Osteoblast (primary cell): ENCODE data around the gene CTDSP2. TPM values are rescaled to one million over a fixed set of nuclear protein-coding genes. Genes with fewer than 3 reads are reported as not detected.
"Not testable (repeated sequence)": the region's sequence is repeated elsewhere in the genome, so short reads cannot be mapped to it uniquely, and the experiment has no call there.

Experiments
- DNase-seq: peaks from one replicate; pipeline ENCODE4 v3.0.0; 2011; ENCODE audit warnings: low spot score, mixed read lengths; ENCODE audit not compliant: insufficient read length; ENCODE audit errors: missing footprints
- H2AFZ ChIP-seq: 2 replicates; pipeline ENCODE4 v1.6.0; 2011; ENCODE audit warnings: mild to moderate bottlenecking, low read length
- H3K27ac ChIP-seq: 2 replicates; pipeline ENCODE4 v1.5.1; 2011; ENCODE audit warnings: mild to moderate bottlenecking, low read depth, low read length, moderate library complexity
- H3K27me3 ChIP-seq: 2 replicates; pipeline ENCODE4 v1.6.0; 2012; ENCODE audit warnings: mild to moderate bottlenecking, control low read depth, inconsistent platforms, low read length, moderate library complexity; ENCODE audit not compliant: insufficient read depth
- H3K36me3 ChIP-seq: 2 replicates; pipeline ENCODE4 v1.5.1; 2011; ENCODE audit warnings: mild to moderate bottlenecking, low read length, control low read depth, moderate library complexity; ENCODE audit not compliant: insufficient read depth
- H3K4me1 ChIP-seq: 2 replicates; pipeline ENCODE4 v1.5.1; 2011; ENCODE audit warnings: mild to moderate bottlenecking, low read length, control low read depth, moderate library complexity; ENCODE audit not compliant: insufficient read depth
- H3K4me2 ChIP-seq: 2 replicates; pipeline ENCODE4 v1.6.0; 2011; ENCODE audit warnings: mild to moderate bottlenecking, low read length; ENCODE audit not compliant: insufficient read depth
- H3K4me3 ChIP-seq: fragments of 200-600 bp; sonication (generic); 3 replicates; pipeline ENCODE4 v1.5.1; 2012; ENCODE audit warnings: mild to moderate bottlenecking, low read length, inconsistent platforms; ENCODE audit not compliant: insufficient read depth
- H3K79me2 ChIP-seq: 2 replicates; pipeline ENCODE4 v1.6.0; 2012; ENCODE audit warnings: mild to moderate bottlenecking, low read length, control low read depth, inconsistent platforms; ENCODE audit not compliant: insufficient read depth
- H3K9me3 ChIP-seq: 2 replicates; pipeline ENCODE4 v1.5.1; 2011; ENCODE audit warnings: low read depth, low read length, control low read depth
- H4K20me1 ChIP-seq: 2 replicates; pipeline ENCODE4 v1.6.0; 2012; ENCODE audit warnings: mild to moderate bottlenecking, low read length, control low read depth; ENCODE audit not compliant: insufficient read depth
- CTCF ChIP-seq: IDR thresholded peaks from 2 replicates; pipeline ENCODE4 v1.5.1; 2011; ENCODE audit warnings: mild to moderate bottlenecking, low read depth, low read length, moderate library complexity; ENCODE audit errors: extremely low read depth
- total RNA-seq: library from RNA; depleted of rRNA; stranded (reverse); fragments of >200 nt; gene quantifications from 2 replicates; pipeline ENCODE4 v1.2.3, GENCODE V29; 2012

The CTDSP2 gene
- total RNA-seq, 1 donor = 116 TPM

- Histone ChIP-seq H3K79me2 (no peaks in the 10 kb centered on the region), H4K20me1 (no peaks in the 10 kb centered on the region), H3K27me3 (no peaks in the 10 kb centered on the region), H3K36me3 (no peaks in the 10 kb centered on the region), H3K4me1 (peaks cover 10% of the 10 kb centered on the region), H3K4me2 (peak overlapping the region; percentile 81), H3K27ac (no peak overlapping the region), H3K9me3 (no peaks in the 10 kb centered on the region), H3K4me3 (peak overlapping the region; percentile 72), H2AFZ (peak overlapping the region; percentile 87)
- DNase-seq = peak; percentile 76
- no peak for TF ChIP-seq CTCF
These were observed 6.3 kb upstream of the CTDSP2 start for GRCh38 chr12:57852620-57853500.

GRCh38 chr12:57852200-57852599 is 5.7 kb upstream of the CTDSP2 start:
- Histone ChIP-seq H3K27ac (no peak overlapping the region), H3K4me1 (peaks cover 11% of the 10 kb centered on the region), H3K9me3 (no peaks in the 10 kb centered on the region), H2AFZ (peak overlapping the region; percentile 87), H3K36me3 (no peaks in the 10 kb centered on the region), H4K20me1 (no peaks in the 10 kb centered on the region), H3K4me3 (peak overlapping the region; percentile 72), H3K79me2 (no peaks in the 10 kb centered on the region), H3K27me3 (no peaks in the 10 kb centered on the region), H3K4me2 (peak overlapping the region; percentile 81)
- no peak for TF ChIP-seq CTCF
- peak; percentile 77 for DNase-seq

GRCh38 chr12:57851552-57851951 is 5.0 kb upstream of the CTDSP2 start:
- no peaks in the 10 kb centered on the region for H3K36me3 ChIP-seq
- no peak for TF ChIP-seq CTCF
- no peaks in the 10 kb centered on the region for H4K20me1 ChIP-seq
- DNase-seq = peak; percentile 86
- H3K4me3 ChIP-seq = no peak overlapping the region
- no peaks in the 10 kb centered on the region for H3K27me3 ChIP-seq
- no peaks in the 10 kb centered on the region for H3K79me2 ChIP-seq
- no peak overlapping the region for H3K4me2 ChIP-seq
- H3K4me1 ChIP-seq = peaks cover 13% of the 10 kb centered on the region
- no peak overlapping the region for H3K27ac ChIP-seq
- peak overlapping the region; percentile 87 for H2AFZ ChIP-seq
- no peaks in the 10 kb centered on the region for H3K9me3 ChIP-seq

- peak; percentile 67 for DNase-seq
- no peaks in the 10 kb centered on the region for H3K9me3 ChIP-seq
- H3K79me2 ChIP-seq = peaks cover 5% of the 10 kb centered on the region
- no peaks in the 10 kb centered on the region for H3K27me3 ChIP-seq
- H3K4me2 ChIP-seq = no peak overlapping the region
- peaks cover 13% of the 10 kb centered on the region for H3K4me1 ChIP-seq
- no peak for TF ChIP-seq CTCF
- no peak overlapping the region for H2AFZ ChIP-seq
- no peaks in the 10 kb centered on the region for H4K20me1 ChIP-seq
- no peaks in the 10 kb centered on the region for H3K36me3 ChIP-seq
- no peak overlapping the region for H3K4me3 ChIP-seq
- no peak overlapping the region for H3K27ac ChIP-seq
These were observed 4.4 kb upstream of the CTDSP2 start for GRCh38 chr12:57850854-57851430.

- not testable (repeated sequence) for H3K36me3 ChIP-seq, H2AFZ ChIP-seq, DNase-seq, H3K4me3 ChIP-seq, H4K20me1 ChIP-seq, H3K27me3 ChIP-seq, H3K27ac ChIP-seq, H3K4me2 ChIP-seq, H3K9me3 ChIP-seq
- Histone ChIP-seq H3K79me2 (peaks cover 19% of the 10 kb centered on the region), H3K4me1 (peaks cover 14% of the 10 kb centered on the region)
These were observed 2.9 kb upstream of the CTDSP2 start for GRCh38 chr12:57849447-57849846.
